ENCODE results near the gene CELF4.

The CELF4 gene

GRCh38 chr18:37405772-37406171 lies 159.8 kb downstream of the CELF4 start:
- no peak for DNase-seq

GRCh38 chr18:37405229-37405628 lies 160.4 kb downstream of the CELF4 start:
- DNase-seq, result no peak

GRCh38 chr18:37403788-37404187 lies 161.8 kb downstream of the CELF4 start:
- no peak for DNase-seq

- DNase-seq, result no peak
These were observed 162.4 kb downstream of the CELF4 start for GRCh38 chr18:37403100-37403781.

GRCh38 chr18:37402735-37403099 lies 162.9 kb downstream of the CELF4 start:
- DNase-seq, result no peak

- DNase-seq, result no peak
These were observed 164.8 kb downstream of the CELF4 start for GRCh38 chr18:37400802-37401201.

- no peak for DNase-seq
These were observed 167.2 kb downstream of the CELF4 start for GRCh38 chr18:37398248-37398920.

- DNase-seq, result no peak
These were observed 167.8 kb downstream of the CELF4 start for GRCh38 chr18:37397814-37398213.

GRCh38 chr18:37396971-37397720 lies 168.5 kb downstream of the CELF4 start:
- DNase-seq, result no peak

- DNase-seq, result no peak
These were observed 170.0 kb downstream of the CELF4 start for GRCh38 chr18:37395631-37396030.

GRCh38 chr18:37395138-37395537 lies 170.5 kb downstream of the CELF4 start:
- no peak for DNase-seq

GRCh38 chr18:37394610-37394965 lies 171.0 kb downstream of the CELF4 start:
- no peak for DNase-seq

GRCh38 chr18:37393945-37394609 lies 171.5 kb downstream of the CELF4 start:
- peak; percentile 90 for DNase-seq

- DNase-seq, result peak; percentile 31
These were observed 172.3 kb downstream of the CELF4 start for GRCh38 chr18:37393221-37393827.

- DNase-seq, result no peak
These were observed 172.9 kb downstream of the CELF4 start for GRCh38 chr18:37392648-37393047.

GRCh38 chr18:37391698-37392548 lies 173.7 kb downstream of the CELF4 start:
- no peak for DNase-seq

- DNase-seq, result no peak
These were observed 174.4 kb downstream of the CELF4 start for GRCh38 chr18:37391156-37391555.

GRCh38 chr18:37390687-37391086 lies 174.9 kb downstream of the CELF4 start:
- DNase-seq, result no peak

- DNase-seq, result no peak
These were observed 175.8 kb downstream of the CELF4 start for GRCh38 chr18:37389684-37390368.

- no peak for DNase-seq
These were observed 176.6 kb downstream of the CELF4 start for GRCh38 chr18:37389041-37389440.

GRCh38 chr18:37388413-37388812 lies 177.2 kb downstream of the CELF4 start:
- no peak for DNase-seq
